Anterior cingulate cortex (tissue), 58 donors: ENCODE data around the gene DCUN1D3.
"Not testable (repeated sequence)": the region's sequence is repeated elsewhere in the genome, so short reads cannot be mapped to it uniquely, and the experiment has no call there.

ENCODE experiments used
- DNase-seq, 58 donors: peaks; one replicate each; lab custom pipeline; 2025; lab: John Stamatoyannopoulos, UW

DCUN1D3 gene

GRCh38 chr16:20866801-20867200 is 33.4 kb downstream of the DCUN1D3 start:
- no peak for DNase-seq

GRCh38 chr16:20866145-20866772 is 33.9 kb downstream of the DCUN1D3 start:
- DNase-seq: peak in 7 of 58 donors; percentile 14 to 39 (median 18)

DNA sequence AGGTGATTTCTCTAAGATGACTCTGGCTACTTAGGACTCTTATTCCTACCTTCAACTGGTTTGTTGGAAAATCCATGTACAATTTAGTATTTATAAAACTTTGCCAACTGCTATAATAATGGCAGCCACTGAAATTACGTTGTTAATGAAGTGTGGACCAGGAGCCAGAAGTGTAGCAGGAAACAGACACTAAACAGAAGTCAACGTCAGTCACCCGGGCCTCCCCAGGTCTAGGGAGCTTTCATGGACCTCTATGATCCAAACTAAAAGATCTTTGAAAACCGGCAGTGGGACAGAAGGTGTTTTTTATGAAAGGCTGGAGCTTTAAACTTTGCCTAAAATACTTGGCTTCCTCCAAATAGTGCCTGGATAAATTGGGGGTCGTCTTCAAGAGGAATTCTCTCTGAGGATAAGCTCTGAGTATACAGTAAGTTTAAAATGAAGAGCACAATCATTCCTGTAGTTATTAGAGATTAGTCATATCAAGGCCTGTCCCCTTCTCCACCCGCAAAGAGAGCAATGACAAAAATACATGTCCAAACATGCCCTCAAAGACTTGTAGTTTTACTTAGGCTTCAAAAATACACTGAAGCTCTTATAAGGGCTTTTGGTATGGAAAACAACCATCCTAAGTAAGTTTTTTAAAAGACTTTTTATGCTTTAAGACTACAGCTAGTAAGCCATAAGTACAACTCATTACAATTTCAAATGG is 34.6 kb downstream of the DCUN1D3 start:
- DNase-seq: no peak

DNA sequence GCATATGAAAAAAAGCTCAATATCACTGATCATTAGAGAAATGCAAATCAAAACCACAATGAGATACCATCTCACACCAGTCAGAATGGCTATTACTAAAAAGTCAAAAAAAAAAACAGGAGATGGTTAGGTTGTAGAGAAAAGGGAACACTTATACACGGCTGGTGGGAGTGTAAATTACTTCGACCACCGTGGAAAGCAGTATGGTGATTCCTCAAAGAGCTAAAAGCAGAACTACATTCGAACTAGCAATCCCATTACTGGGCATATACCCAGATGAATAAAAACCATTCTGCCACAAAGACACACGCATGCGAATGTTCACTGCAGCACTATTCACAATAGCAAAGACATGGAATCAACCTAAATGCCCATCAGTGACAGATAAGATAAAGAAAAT is 35.8 kb downstream of the DCUN1D3 start:
- DNase-seq: not testable (repeated sequence)

DNA sequence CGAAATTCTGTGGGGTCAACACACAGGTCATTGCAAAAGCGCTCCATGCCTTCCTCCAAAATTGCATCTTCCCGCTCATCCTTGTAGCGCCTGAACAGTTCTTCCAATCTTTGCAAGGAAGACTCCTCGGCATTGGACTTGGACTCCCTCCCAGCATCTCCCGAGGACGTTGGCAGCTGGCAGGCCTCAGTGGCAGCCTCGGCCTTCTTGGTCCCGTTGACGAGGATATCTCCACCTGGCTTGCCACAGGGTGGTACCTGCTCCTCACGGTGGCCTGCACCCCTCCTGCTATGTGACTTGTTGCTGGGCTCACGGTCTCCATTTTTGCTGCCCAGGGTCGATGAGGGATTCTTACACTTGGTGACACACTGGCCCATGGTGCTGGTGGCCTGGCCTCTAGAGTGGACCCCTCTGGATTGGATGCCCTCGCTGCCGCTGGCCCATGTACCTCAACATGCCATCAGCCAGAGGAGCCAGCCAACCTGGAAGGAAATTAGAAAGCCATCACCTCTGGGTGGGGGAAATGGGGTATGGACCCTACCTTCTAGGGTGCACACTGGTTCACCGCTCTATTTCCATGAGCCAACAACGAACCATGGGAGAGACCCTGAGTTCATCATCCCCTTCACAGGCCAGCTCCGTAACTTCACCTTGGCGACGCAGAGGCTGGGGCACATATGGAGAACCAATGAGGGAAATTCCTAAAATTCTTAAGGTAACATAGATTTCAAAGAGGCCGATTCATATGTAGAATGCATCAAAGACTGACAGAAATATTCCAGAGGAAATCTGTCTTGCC is 37.8 kb downstream of the DCUN1D3 start:
- DNase-seq: no peak

GRCh38 chr16:20860995-20861394 is 39.2 kb downstream of the DCUN1D3 start:
- DNase-seq: not testable (repeated sequence)

DNA sequence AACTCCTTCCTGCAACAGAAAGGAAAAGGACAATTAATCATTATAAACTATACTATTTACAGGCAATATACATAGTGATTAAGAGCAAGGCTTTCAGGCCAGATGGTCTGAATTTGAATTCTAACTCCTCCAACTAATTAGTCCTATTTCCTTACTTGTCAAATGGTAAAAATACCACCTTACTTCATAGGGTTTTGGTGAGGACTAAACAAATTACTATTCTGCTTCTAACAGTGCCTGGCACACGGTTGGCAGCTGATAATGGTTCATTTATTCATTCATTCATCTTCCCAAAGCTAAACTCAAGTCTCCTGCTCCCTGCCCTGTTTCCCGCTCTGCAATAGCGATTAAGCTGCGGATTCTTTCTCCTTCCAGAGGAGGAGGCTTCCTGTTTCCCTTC is 39.8 kb downstream of the DCUN1D3 start:
- DNase-seq: no peak

DNA sequence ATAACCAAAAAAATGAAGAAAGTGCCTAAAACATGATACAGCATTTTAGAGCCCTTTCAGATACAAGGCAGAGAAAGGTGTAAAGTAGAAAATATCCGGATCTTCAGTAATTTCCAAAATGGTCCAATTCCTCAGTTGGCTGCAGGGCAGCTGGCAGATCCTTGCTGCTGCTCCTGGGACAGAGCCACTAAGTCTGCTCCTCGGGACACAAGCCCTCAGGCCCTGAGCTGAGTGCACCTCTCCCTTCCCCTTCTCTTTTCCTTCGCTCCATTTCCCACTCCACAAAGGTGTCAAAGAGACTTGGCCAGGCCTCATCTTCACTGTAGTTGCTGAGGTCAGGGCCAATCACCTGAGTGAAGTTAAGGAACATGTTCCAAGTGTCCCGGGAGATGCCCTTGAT is 40.5 kb downstream of the DCUN1D3 start:
- DNase-seq: peak in 2 of 58 donors; percentile 8 to 19

- DNase-seq: no peak
Measured at GRCh38 chr16:20859229-20859628, 40.9 kb downstream of the DCUN1D3 start.

- DNase-seq: no peak
Measured at GRCh38 chr16:20857281-20857680, 42.9 kb downstream of the DCUN1D3 start.

- no peak for DNase-seq
Measured at GRCh38 chr16:20854963-20855362, 45.2 kb downstream of the DCUN1D3 start.

DNA sequence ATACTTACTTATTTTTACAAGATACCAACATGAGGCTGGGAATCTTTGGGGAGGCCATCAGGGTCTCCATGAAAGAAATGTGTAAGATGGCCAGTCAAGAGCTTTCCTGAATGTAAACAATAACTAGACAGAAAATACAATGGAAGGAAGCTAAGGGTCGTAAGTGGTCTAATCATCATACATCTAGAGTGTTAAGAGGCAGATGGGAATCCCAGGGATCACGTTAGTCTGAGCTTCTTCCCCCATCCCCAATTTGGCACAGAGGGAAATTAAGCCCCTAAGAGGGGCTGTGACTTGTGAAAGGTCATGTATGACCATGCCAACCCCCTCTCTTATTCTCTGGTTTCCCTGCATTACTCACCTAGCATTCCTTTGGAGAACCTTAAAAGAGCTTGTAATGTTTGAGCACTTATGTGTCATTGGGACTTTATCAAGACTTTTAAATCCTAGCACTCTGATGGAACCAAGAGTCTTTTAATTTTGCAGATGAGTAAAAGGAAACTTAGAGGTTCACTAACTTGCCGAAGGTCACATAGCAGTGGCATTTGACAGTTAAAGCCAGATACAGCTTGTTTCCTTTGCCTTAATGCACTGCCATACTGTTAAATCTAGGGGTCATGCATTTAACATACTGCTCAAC is 46.1 kb downstream of the DCUN1D3 start:
- DNase-seq: no peak

DNA sequence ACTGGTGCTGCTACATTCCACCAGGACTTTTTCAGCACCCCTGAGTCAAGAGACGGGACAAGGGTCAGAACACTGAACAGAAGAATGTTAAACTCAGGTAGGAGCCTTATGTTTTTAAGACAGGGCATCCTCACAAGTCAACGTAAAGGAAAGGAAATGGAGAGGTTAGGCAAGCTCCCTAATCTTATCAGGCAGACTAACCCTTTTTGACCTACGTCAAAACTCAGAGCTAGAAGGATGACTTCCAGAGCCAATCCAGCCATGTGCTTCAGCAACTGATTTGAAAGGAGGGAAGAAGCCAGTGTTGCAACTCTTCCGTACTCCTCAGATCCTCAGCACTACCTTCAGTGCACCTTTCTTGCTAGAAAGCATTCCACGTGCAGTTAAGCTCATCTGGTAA is 47.0 kb downstream of the DCUN1D3 start:
- DNase-seq: no peak

DNA sequence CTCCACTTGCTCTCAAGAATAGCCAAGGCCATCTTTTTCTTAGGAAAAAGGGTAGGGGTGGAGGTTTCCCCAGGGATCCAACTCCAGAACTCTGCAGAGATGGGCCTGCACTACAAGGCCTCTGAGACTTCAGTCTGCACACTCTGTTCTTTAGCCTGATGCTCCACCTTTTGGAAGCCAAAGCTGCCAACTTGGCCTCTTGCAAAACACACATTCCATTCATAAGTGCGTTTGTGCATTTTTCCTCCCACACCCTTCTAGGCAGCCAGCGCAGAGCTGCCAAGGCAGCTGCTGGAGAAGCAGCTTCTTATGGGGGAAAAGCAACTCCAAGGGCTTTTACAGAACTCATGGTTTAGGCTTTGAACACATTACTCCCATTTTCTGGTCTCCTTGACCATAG is 48.6 kb downstream of the DCUN1D3 start:
- peak in 23 of 58 donors; percentile 2 to 72 (median 24) for DNase-seq

DNA sequence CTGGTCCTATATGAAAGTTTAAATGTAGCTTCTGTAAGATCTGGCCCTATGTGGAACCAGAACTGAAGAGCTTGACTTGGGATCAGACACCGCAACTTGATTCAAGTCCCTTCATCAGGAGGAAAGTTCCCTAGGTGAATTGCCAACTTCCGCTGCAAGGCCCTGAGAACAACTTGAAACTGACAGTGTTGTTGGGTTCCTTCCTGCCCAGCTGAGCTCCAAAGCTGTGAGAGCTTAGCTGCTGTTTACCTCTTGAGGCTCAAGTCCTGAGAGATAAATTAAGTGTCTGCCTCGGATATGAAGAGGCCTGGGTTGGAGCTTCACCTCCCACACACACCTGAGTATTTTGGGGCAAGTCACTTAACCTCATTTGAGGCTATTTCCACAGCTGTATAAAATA is 49.2 kb downstream of the DCUN1D3 start:
- DNase-seq: no peak

GRCh38 chr16:20849589-20850390 is 50.4 kb downstream of the DCUN1D3 start:
- peak in 42 of 58 donors; percentile 4 to 77 (median 40) for DNase-seq

DNA sequence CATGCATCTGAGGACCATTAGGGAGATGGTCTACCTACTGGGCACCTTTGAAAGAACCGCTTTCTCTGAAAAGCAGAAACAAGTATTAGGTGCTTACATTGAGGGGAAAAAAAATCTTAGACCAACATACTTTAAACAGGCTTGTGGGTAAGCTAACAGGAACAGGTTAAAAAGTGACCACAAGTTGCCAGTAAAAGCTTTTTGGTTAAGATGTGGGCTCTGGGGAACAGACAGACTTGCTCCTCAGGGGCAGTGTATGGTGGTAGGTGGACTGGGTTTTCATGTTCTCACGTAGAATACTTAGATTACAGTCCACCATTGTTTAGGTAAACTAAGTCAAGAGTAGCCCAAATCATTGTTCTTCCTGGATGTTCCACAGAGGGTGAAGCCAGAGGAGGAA is 52.6 kb downstream of the DCUN1D3 start:
- no peak for DNase-seq

- DNase-seq: no peak
Measured at GRCh38 chr16:20846551-20846950, 53.6 kb downstream of the DCUN1D3 start.

- DNase-seq: no peak
Measured at GRCh38 chr16:20846030-20846429, 54.1 kb downstream of the DCUN1D3 start.

DNA sequence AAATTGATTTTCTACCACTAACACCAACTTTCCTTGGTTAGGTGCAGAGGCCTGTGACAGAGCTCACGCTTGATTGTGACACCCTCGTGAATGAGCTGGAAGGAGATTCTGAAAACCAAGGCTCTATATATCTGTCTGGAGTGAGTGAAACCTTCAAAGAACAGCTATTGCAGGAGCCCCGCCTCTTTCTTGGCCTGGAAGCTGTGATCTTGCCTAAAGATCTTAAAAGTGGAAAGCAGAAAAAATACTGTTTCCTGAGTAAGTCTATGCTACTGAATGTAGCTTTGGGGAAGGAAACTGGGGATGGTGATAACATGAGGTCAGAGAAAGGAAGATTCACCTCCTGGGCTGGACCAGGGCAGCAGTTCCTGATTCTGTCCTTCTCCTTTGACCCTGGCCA is 55.6 kb downstream of the DCUN1D3 start:
- no peak for DNase-seq
